Small intestine (tissue), 7 donors: ENCODE results near the gene WDFY2. TPM values are rescaled to one million over a fixed set of nuclear protein-coding genes. Genes with fewer than 3 reads are reported as not detected.

Experiments used
- DNase-seq, 2 donors: peaks; one replicate each; pipeline versions ENCODE4 v3.0.0 to v3.0.0-alpha.2; 2013
- FAIRE-seq: peaks from 2 replicates; lab custom pipeline; 2012; peaks lifted over from hg19 to GRCh38; lab: Jason Lieb, UNC
- H3K27ac ChIP-seq, 3 donors: one replicate each; pipeline ENCODE4 v1.5.1; 2013; ENCODE audit warnings: low read length in 2 of 3, mild to moderate bottlenecking in 2 of 3, control low read depth in 1 of 3, inconsistent platforms in 1 of 3, low read depth in 1 of 3, moderate library complexity in 1 of 3
- H3K27me3 ChIP-seq, 3 donors: one replicate each; pipeline ENCODE4 v1.6.1; 2013; ENCODE audit warnings: low read length in 3 of 3, inconsistent platforms in 1 of 3; ENCODE audit not compliant: control insufficient read depth in 3 of 3, insufficient read depth in 3 of 3
- H3K36me3 ChIP-seq, 3 donors: one replicate each; pipeline ENCODE4 v1.6.1; 2013; ENCODE audit warnings: low read length in 3 of 3, inconsistent platforms in 1 of 3, low read depth in 1 of 3, mild to moderate bottlenecking in 1 of 3, moderate library complexity in 1 of 3; ENCODE audit not compliant: control insufficient read depth in 3 of 3, insufficient read depth in 2 of 3
- H3K4me1 ChIP-seq, 3 donors: one replicate each; pipeline ENCODE4 v1.6.1; 2013; ENCODE audit warnings: low read length in 2 of 3, inconsistent platforms in 1 of 3, low read depth in 1 of 3, mild to moderate bottlenecking in 1 of 3, moderate library complexity in 1 of 3; ENCODE audit not compliant: control insufficient read depth in 3 of 3, insufficient read depth in 2 of 3
- H3K4me3 ChIP-seq, 3 donors: one replicate each; pipeline ENCODE4 v1.5.1; 2013; ENCODE audit warnings: low read length in 3 of 3, control low read depth in 1 of 3, inconsistent platforms in 1 of 3, low read depth in 1 of 3, mild to moderate bottlenecking in 1 of 3, moderate library complexity in 1 of 3
- H3K9me3 ChIP-seq, 2 donors: one replicate each; pipeline ENCODE4 v1.6.1; 2013; ENCODE audit warnings: low read depth in 1 of 2, low read length in 1 of 2; ENCODE audit not compliant: control insufficient read depth in 2 of 2, insufficient read depth in 1 of 2
- WGBS, 3 donors: extraction: QIAGEN DNeasy Blood & Tissue Kit; methylation state at CpG; one replicate each; pipeline ENCODE4 v1.1.7; 2013; 5-methylcytosine and 5-hydroxymethylcytosine counted together
- polyA plus RNA-seq, 4 donors: library from polyadenylated mRNA; stranded (reverse) in 3 of 4; unstranded in 1 of 4; fragments of 200-250 nt in 3 of 4; fragments of 120-200 nt in 1 of 4; gene quantifications; one replicate each; pipeline versions ENCODE4 v1.2.1 to v1.2.3, GENCODE V29; 2013
- donor health status: healthy with polysubstance abuse.
- donor health status: control.
- donor health status: control.
- donor health status: Bipolar disorder and iron deficiency.
- donor health status: healthy.

WDFY2 gene
- polyA plus RNA-seq, 4 donors: 0.81 to 5.4 (median 1.7) TPM

DNA sequence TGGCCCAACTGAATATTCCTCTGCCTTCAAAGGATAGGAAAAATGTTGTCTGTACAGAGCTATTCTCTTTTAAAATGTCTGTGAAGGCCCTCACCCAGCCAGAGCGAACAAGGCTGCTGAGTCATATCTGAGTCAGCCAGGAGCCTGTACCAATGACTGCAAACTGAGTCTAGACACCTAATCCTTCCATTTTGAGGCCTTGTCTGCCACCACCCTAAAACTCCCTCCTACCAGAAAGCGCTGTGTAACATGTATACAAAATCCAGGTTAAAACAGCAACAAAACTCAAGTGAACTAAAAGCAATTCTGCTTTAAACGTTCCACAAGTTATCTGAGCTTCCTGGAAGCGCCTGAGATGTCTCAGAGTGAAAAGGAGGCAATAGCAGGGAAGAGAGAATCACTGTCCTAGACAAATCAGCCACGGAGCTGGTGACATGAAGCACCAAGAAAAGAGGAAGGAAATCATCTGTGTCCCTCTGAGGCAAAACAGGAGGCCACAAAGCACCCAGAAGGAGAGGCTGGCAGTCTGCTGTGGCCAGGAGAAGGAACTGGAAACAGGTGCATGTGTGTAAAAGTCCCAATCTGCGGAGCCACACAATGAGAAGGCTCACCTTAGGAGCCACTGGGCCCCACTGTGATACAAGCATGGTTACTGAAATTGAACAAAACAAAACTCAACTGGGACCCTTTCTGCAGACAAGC lies 209.5 kb downstream of the WDFY2 start:
- 70 to 81% (median 80%) methylated on average over 6 of the region's 6 CpGs for WGBS, 3 donors
- Histone ChIP-seq H3K9me3 (no peaks in the 10 kb centered on the region), H3K4me3 (no peak overlapping the region), H3K4me1 (no peaks in the 10 kb centered on the region), H3K27ac (no peak overlapping the region), H3K36me3 (peaks cover 0 to 23% (median 0%) of the 10 kb centered on the region in 3 donors), H3K27me3 (no peaks in the 10 kb centered on the region)
- no peak for DNase-seq
- no peak for FAIRE-seq

DNA sequence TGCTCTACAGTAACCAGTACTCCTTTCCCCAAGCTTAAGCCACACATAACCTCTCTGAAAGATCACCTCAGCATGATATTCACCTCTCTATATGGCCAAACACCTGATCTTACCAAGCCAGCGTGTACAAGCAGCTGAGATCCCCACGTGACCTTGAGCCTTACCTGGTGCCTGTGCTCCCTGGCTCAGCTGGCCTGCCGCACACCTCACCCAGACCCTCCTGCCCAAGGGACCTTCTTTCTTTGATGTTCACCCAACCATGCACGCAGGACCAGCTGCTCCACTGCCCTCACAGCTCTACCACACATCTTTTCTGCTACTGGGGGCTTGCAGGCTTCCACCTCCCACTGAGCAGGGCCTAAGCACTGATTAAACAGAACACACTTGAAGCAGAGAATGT lies 210.7 kb downstream of the WDFY2 start:
- FAIRE-seq: no peak
- 58 to 93% (median 75%) methylated on average over 4 of the region's 4 CpGs for WGBS, 3 donors
- H3K36me3 ChIP-seq: peaks cover 0 to 29% (median 0%) of the 10 kb centered on the region in 3 donors
- no peak overlapping the region for H3K27ac ChIP-seq
- no peaks in the 10 kb centered on the region for H3K27me3 ChIP-seq
- no peak overlapping the region for H3K4me3 ChIP-seq
- H3K4me1 ChIP-seq: no peaks in the 10 kb centered on the region
- no peak for DNase-seq
- no peaks in the 10 kb centered on the region for H3K9me3 ChIP-seq

DNA sequence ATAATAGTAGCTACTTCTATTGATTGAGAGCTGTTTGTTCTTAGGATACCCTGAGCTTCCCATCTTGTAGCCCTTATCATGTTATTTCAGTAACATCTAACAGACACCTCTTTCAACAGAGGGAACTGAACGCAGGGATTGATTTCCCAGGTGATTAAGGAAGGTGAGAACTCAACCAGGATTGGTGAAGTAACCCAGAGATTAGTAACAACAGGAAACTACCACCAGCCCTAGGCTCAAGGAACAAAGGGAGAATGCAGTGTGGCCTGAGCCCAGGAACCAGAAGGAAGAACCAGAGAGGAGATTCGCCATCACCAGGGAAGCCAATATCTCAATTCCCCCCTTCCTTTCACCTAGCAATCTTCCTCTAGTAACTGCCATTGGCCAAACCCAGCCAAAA lies 211.2 kb downstream of the WDFY2 start:
- no peaks in the 10 kb centered on the region for H3K4me1 ChIP-seq
- H3K27ac ChIP-seq: no peak overlapping the region
- FAIRE-seq (no peak), DNase-seq (no peak)
- no peaks in the 10 kb centered on the region for H3K9me3 ChIP-seq
- peaks cover 0 to 30% (median 0%) of the 10 kb centered on the region in 3 donors for H3K36me3 ChIP-seq
- H3K27me3 ChIP-seq: no peaks in the 10 kb centered on the region
- WGBS, 3 donors: 81 to 89% (median 87%) methylated on average over 2 of the region's 2 CpGs
- no peak overlapping the region for H3K4me3 ChIP-seq

DNA sequence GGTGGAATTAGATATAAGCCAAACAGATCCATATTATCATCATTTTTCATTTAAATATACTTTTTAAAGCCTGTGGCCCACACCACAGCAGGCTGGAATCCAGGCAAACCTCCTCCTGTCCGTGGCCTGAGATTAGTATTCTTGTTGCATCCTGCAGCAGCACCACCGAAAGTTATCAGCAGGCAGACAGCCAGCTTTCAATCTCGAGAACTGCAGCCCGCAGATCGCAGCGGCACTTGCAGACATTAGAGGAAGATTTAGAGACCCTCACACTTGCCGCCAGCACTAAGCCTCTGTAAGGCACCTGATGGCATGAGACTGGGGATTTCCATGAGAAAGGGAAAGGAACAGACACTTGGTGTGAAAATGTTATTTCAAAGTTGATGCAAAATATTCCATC lies 212.3 kb downstream of the WDFY2 start:
- peaks cover 0 to 32% (median 0%) of the 10 kb centered on the region in 3 donors for H3K36me3 ChIP-seq
- no peak overlapping the region for H3K4me3 ChIP-seq
- FAIRE-seq (no peak), DNase-seq (no peak)
- no peaks in the 10 kb centered on the region for H3K9me3 ChIP-seq
- peaks cover 0 to 2% (median 0%) of the 10 kb centered on the region in 3 donors for H3K4me1 ChIP-seq
- no peak overlapping the region for H3K27ac ChIP-seq
- H3K27me3 ChIP-seq: no peaks in the 10 kb centered on the region
- WGBS, 3 donors: 89 to 93% (median 89%) methylated on average over 7 of the region's 7 CpGs

DNA sequence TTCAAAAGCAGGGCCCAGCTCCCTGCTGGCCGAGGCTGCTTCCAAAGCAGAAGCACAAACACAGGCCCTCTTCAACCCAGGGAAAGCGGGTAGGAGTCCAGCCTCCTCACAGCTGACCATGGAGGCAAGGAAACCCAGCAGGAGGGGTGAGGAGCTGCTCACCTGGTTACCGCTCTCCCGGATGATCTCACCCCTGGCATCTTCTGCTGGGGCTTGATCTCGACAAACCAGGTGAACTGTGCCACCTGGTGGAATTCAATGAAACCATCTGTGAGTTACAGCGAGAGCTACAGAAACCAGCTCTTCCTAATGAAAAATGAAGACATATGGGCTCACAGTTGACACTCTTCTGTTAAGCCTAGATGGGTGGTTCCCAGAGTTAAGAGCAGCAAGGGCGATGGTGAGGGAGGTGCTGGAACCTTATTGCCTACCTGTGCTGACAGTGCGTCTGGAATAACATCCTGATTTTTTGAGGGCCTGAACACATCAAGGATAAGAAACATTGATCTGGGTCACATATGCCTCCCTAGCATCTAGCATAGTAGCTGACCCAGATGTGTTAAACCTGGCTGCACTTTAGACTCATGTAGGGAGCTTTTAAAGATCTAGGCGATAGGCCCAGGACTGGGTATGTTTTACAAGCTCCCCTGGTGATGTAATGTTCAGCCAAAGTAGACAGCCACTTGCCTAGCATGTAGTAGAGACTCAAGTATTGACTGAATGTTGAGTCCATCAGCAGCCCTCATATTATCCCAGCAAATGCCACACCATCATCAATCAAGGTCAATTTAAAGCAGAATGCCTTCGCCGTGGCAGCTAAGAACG lies 213.6 kb downstream of the WDFY2 start:
- no peak for FAIRE-seq
- Histone ChIP-seq H3K36me3 (peaks cover 0 to 32% (median 0%) of the 10 kb centered on the region in 3 donors), H3K4me1 (peaks cover 3 to 14% (median 6%) of the 10 kb centered on the region in 3 donors), H3K9me3 (no peaks in the 10 kb centered on the region), H3K4me3 (no peak overlapping the region), H3K27ac (no peak overlapping the region), H3K27me3 (no peaks in the 10 kb centered on the region)
- peak; percentile 80 to 83 for DNase-seq
- 54 to 68% (median 61%) methylated on average over 12 of the region's 12 CpGs for WGBS, 3 donors

DNA sequence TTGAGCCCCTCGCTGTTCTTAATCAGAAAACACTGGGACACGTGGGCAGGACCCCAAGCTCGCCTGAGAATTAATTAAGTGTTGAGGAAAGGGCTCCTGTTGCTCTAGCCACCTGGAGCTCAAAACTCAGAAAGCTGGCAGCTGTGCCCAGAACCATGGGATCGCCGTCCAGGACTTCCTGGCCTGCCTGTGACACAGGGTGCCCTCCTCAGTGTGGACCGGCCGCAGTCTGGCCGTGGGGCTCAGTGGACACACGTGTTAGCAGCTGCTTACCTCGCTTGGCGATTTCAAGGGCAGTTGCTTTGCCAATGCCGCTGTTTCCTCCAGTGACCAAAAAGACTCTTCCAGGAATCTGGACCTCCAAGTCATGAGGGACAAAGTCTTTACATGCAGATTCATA lies 215.0 kb downstream of the WDFY2 start:
- Histone ChIP-seq H3K4me3 (no peak overlapping the region), H3K4me1 (peaks cover 5 to 20% (median 8%) of the 10 kb centered on the region in 3 donors), H3K36me3 (peaks cover 0 to 28% (median 0%) of the 10 kb centered on the region in 3 donors), H3K9me3 (no peaks in the 10 kb centered on the region), H3K27ac (no peak overlapping the region), H3K27me3 (no peaks in the 10 kb centered on the region)
- no peak for DNase-seq
- 87 to 93% (median 92%) methylated on average over 12 of the region's 12 CpGs for WGBS, 3 donors
- no peak for FAIRE-seq

DNA sequence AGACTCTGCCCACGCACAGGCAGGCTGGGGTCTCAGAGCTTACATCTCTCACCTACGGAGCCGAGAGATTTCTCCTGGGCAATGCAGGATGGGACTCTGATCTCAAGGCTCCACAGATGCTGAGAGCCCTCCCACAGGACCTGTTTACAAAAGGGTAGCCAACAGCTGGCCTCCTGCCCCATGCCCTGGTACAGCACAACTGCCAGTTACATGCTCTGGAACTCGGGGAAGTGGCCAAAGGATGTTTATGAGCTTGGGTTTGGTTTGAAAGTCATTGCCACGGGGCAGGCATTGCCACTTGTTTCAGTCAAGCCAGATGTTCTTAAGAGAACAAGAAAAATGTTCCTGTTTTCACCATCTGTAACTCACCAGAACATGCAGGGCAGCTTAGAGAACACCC lies 216.2 kb downstream of the WDFY2 start:
- Histone ChIP-seq H3K9me3 (no peaks in the 10 kb centered on the region), H3K4me3 (no peak overlapping the region), H3K4me1 (peaks cover 7 to 29% (median 8%) of the 10 kb centered on the region in 3 donors), H3K27me3 (no peaks in the 10 kb centered on the region), H3K27ac (no peak overlapping the region), H3K36me3 (peaks cover 0 to 24% (median 0%) of the 10 kb centered on the region in 3 donors)
- FAIRE-seq (no peak), DNase-seq (no peak)
- WGBS, 3 donors: 63 to 80% (median 72%) methylated on average over 5 of the region's 5 CpGs

DNA sequence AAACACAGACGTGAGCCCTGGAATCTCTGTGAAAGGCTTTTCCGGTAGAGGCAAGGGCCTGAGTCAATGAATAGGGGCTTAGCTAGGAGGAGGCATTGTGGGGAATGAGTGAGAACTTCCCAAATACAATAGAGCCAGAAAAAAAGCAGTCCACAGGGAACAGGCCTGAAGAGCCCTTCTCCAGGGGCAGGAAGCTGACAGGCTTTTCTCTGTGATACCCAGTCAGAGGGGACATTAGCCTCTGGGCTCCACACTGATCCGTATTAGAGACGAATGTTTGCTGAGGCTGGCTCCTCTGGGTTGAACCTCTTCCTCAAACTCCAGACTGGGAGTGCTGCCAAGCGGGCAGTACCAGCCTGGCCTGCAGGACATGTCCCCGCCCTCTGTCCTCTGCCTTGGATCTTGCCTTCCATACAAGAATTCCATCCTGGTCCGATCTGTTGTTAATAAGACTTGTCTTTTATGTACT lies 217.4 kb downstream of the WDFY2 start:
- 22 to 53% (median 34%) methylated on average over 7 of the region's 7 CpGs for WGBS, 3 donors
- Histone ChIP-seq H3K4me3 (no peak overlapping the region), H3K27me3 (no peaks in the 10 kb centered on the region), H3K4me1 (peaks cover 7 to 29% (median 8%) of the 10 kb centered on the region in 3 donors), H3K9me3 (no peaks in the 10 kb centered on the region), H3K27ac (peak overlapping the region; percentile 89 to 100 (median 99)), H3K36me3 (peaks cover 0 to 17% (median 0%) of the 10 kb centered on the region in 3 donors)
- FAIRE-seq (no peak), DNase-seq (peak in 1 of 2 donors; percentile 95)
